Stimulated activated CD4-positive, alpha-beta T cell treated with anti-CD3 and anti-CD28 coated beads, Interleukin-1b, Interleukin-23, amount 100 ng/mL, for 48 hours (primary cell): ENCODE data around the gene FLT3LG.
A peak's percentile ranks its signal among the peaks of the same experiment; 100 is the strongest.

Experiments used
- DNase-seq: peaks from one replicate; pipeline ENCODE4 v3.0.0-alpha.2; 2020

FLT3LG gene

GRCh38 chr19:49473868-49474541, at the start of gene FLT3LG:
TSS of gene FLT3LG (plus strand) at chr19:49474215. CDS start at chr19:49474640, 425 bp downstream.
- DNase-seq, result peak; percentile 86

- no peak for DNase-seq
These were observed 48.8 kb upstream of the FLT3LG start, which contains the start of gene GFY for GRCh38 chr19:49425178-49425577. TSS of gene GFY (plus strand) at chr19:49425388. CDS start at chr19:49426431, 1,043 bp downstream.

GRCh38 chr19:49425922-49426592, 48.0 kb upstream of the FLT3LG start:
- peak; percentile 49 for DNase-seq

GRCh38 chr19:49427339-49427738, 46.7 kb upstream of the FLT3LG start:
- no peak for DNase-seq

GRCh38 chr19:49427855-49428546, 46.0 kb upstream of the FLT3LG start:
- DNase-seq, result no peak

GRCh38 chr19:49428547-49429451, 45.2 kb upstream of the FLT3LG start:
- no peak for DNase-seq

GRCh38 chr19:49430172-49430677, 43.8 kb upstream of the FLT3LG start:
- no peak for DNase-seq

- DNase-seq, result peak; percentile 55
These were observed 43.2 kb upstream of the FLT3LG start for GRCh38 chr19:49430678-49431329.

GRCh38 chr19:49431330-49431749, 42.7 kb upstream of the FLT3LG start:
- DNase-seq, result peak; percentile 39

GRCh38 chr19:49432141-49433073, 41.6 kb upstream of the FLT3LG start:
- peak; percentile 35 for DNase-seq

GRCh38 chr19:49433240-49433901, 40.6 kb upstream of the FLT3LG start:
- DNase-seq, result no peak

GRCh38 chr19:49434907-49435583, 39.0 kb upstream of the FLT3LG start:
- no peak for DNase-seq

GRCh38 chr19:49435670-49436069, 38.3 kb upstream of the FLT3LG start:
- no peak for DNase-seq

GRCh38 chr19:49436381-49437017, 37.5 kb upstream of the FLT3LG start:
- DNase-seq, result peak; percentile 76

GRCh38 chr19:49437231-49437630, 36.8 kb upstream of the FLT3LG start:
- DNase-seq, result no peak

GRCh38 chr19:49438261-49438660, 35.8 kb upstream of the FLT3LG start:
- no peak for DNase-seq

GRCh38 chr19:49439836-49440235, 34.2 kb upstream of the FLT3LG start:
- DNase-seq, result no peak

GRCh38 chr19:49440439-49441209, 33.4 kb upstream of the FLT3LG start:
- DNase-seq, result no peak
